PFSK-1 (cell line): ENCODE data around the gene DHFR2.

Source experiments
- FOXP2 ChIP-seq: optimal IDR thresholded peaks from 2 replicates; pipeline ENCODE3; 2011; ENCODE audit warnings: borderline replicate concordance, control low read depth, inconsistent platforms; ENCODE audit not compliant: insufficient read depth; ENCODE audit errors: extremely low read length, extremely low read depth
- POLR2AphosphoS5 ChIP-seq: IDR thresholded peaks from 2 replicates; pipeline ENCODE4 v1.6.1; 2012; ENCODE audit warnings: low read depth, mild to moderate bottlenecking, control low read depth, low read length, moderate library complexity
- REST ChIP-seq, 2 experiments: IDR thresholded peaks; 2 replicates each; pipeline versions ENCODE4 v1.6.1 to v1.8.0; 2011 to 2012; ENCODE audit warnings: low read depth in 2 of 2, low read length in 2 of 2, control low read depth in 1 of 2, inconsistent platforms in 1 of 2, mild to moderate bottlenecking in 1 of 2, moderate library complexity in 1 of 2; ENCODE audit not compliant: insufficient read depth in 1 of 2
- SIN3A ChIP-seq: IDR thresholded peaks from 2 replicates; pipeline ENCODE4 v1.6.1; 2012; ENCODE audit warnings: mild to moderate bottlenecking, low read length, moderate library complexity, borderline replicate concordance; ENCODE audit not compliant: insufficient read depth
- TAF1 ChIP-seq: IDR thresholded peaks from 2 replicates; pipeline ENCODE4 v1.6.1; 2012; ENCODE audit warnings: low read length, control low read depth, borderline replicate concordance; ENCODE audit not compliant: insufficient read depth

DHFR2 gene

DNA sequence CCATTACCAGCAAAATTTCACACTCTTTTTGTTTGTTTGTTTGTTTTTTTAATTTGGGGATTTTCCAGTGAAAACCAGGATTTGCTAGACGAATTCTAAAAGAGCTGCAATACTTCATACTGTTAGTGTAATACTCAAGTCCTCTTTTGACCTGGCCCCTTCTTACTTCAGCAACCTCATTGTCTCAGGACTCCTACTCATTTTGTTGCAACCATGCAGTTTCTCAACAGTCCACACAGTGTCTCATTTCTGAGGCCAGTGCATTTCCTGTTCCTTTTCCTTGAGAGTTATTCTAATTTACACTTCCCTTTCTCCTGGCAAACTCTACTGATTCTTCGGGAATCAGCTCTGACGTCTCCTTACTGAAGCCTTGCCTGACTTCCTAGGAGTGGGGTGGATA, 35.7 kb upstream of the DHFR2 start:
- no peak for TF ChIP-seq POLR2AphosphoS5
- TF ChIP-seq REST (IDR thresholded peaks at IDR 0.05; ENCODE audit: insufficient read depth in 1 of 2, low read depth in 2 of 2, low read length in 2 of 2): no peak
- no peak for TF ChIP-seq FOXP2
- no peak for TF ChIP-seq SIN3A
- no peak for TF ChIP-seq TAF1

GRCh38 chr3:94095111-94095510, 32.4 kb upstream of the DHFR2 start:
- no peak for TF ChIP-seq FOXP2
- no peak for TF ChIP-seq SIN3A
- no peak for TF ChIP-seq POLR2AphosphoS5
- TF ChIP-seq REST (IDR thresholded peaks at IDR 0.05; ENCODE audit: insufficient read depth in 1 of 2, low read depth in 2 of 2, low read length in 2 of 2): no peak

GRCh38 chr3:94093151-94093550, 30.4 kb upstream of the DHFR2 start:
- TF ChIP-seq FOXP2: no peak
- no peak for TF ChIP-seq SIN3A
- no peak for TF ChIP-seq TAF1
- TF ChIP-seq POLR2AphosphoS5: no peak
- no peak for TF ChIP-seq REST (IDR thresholded peaks at IDR 0.05; ENCODE audit: insufficient read depth in 1 of 2, low read depth in 2 of 2, low read length in 2 of 2)

DNA sequence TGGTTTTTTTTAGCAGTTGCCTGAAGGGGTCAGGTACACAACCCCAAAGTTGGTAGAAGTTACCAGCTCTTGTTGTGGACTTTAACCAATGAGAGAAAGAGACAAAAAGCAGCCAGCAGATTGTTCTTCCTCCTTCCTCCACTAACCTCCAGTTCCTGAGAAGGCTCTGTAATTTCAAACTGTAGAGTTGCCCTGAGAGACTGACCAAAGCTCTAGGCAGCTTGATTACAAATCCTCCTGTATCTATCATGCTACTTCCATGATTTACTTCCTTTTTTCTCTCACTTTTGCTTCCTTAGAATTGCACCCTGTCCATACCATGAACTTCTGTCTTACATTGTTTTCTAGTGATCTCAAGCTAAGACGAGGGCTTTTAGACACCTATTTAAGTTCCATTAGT, 29.4 kb upstream of the DHFR2 start:
- TF ChIP-seq POLR2AphosphoS5 (no peak), REST (IDR thresholded peaks at IDR 0.05; ENCODE audit: insufficient read depth in 1 of 2, low read depth in 2 of 2, low read length in 2 of 2) (no peak), SIN3A (no peak), TAF1 (no peak)

DNA sequence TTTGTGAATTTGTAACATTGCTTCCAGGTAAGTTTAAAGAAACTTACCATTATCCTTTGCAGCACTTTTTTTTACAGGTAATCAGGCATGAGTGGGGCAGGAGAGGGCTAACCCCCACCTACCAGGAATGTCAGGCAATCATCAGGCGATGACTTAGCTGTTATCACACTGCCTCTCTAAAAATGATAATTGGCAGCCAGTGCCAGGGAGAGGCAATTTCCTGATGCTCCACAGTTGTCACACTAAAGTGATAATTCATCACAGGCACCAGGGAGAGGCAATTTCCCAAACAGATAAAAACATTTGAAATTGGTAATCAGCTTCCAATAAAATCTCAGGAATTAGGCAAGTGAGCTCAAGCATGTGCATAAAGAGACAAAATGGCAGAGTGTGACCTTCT, 26.4 kb upstream of the DHFR2 start:
- no peak for TF ChIP-seq SIN3A
- TF ChIP-seq FOXP2: no peak
- no peak for TF ChIP-seq REST (IDR thresholded peaks at IDR 0.05; ENCODE audit: insufficient read depth in 1 of 2, low read depth in 2 of 2, low read length in 2 of 2)
- no peak for TF ChIP-seq TAF1
- no peak for TF ChIP-seq POLR2AphosphoS5
